Measurements from ENCODE around the gene KLHL30. TPM values are rescaled to one million over a fixed set of nuclear protein-coding genes. Genes with fewer than 3 reads are reported as not detected.

KLHL30 gene
- total and polyA plus RNA-seq, 2 donors (not counting 1 experiment from before 2014, with no cell fraction given): 1.2 to 1.6 TPM

DNA sequence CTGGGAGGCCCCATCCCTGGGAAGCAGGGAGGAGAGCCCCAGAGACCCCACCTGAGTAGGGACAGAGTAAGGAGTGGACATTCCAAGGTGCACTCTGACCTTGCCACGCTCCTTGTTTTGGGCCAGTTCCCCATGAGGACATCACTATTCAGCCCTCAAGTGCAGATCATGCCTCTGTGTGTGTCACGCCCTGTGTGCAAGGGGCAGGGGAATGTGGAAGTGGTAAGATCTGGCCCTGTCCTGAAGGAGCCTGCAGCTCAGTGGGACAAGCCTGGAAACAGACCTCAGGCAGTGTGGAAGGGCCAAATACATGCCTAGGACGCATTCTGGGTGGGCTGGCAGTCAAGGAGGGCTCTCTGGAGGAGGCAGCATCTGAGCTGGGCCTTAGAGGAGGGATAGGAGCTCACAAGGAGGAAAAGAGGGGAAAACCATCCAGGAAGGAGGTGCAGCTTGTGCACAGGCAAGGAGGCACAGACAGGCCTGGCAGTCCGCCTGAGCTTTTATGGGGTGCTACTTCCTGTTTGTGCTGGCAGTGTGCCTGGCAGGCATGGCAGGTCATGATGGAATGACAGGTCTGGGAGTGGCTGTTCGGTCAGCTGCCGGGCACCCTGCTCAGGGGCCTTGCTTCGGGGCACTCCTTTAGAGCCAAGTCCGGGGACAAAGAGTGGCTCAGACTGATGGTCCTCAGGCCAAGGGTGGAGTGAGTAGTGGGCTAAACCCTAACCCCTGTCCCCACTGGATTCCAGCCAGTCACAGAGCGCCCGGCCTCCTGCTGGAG, 3.3 kb downstream of the KLHL30 start:
- no peak for TF ChIP-seq EZH2 (IDR thresholded peaks at IDR 0.05; ENCODE audit: low read length, missing control alignments)
- TF ChIP-seq, protein P1, sequence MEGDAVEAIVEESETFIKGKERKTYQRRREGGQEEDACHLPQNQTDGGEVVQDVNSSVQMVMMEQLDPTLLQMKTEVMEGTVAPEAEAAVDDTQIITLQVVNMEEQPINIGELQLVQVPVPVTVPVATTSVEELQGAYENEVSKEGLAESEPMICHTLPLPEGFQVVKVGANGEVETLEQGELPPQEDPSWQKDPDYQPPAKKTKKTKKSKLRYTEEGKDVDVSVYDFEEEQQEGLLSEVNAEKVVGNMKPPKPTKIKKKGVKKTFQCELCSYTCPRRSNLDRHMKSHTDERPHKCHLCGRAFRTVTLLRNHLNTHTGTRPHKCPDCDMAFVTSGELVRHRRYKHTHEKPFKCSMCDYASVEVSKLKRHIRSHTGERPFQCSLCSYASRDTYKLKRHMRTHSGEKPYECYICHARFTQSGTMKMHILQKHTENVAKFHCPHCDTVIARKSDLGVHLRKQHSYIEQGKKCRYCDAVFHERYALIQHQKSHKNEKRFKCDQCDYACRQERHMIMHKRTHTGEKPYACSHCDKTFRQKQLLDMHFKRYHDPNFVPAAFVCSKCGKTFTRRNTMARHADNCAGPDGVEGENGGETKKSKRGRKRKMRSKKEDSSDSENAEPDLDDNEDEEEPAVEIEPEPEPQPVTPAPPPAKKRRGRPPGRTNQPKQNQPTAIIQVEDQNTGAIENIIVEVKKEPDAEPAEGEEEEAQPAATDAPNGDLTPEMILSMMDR (conservative IDR thresholded peaks at IDR 0.05 in 1 of 2, IDR thresholded peaks at IDR 0.05 in 1 of 2; ENCODE audit: low read depth in 1 of 2, low read length in 2 of 2): no peak
- no peak overlapping the region for H3K9ac ChIP-seq (ENCODE audit: insufficient read depth, low read length)
- H3K4me2 ChIP-seq (ENCODE audit: extremely low read depth, insufficient read depth, low read length): peak overlapping the region; percentile 17

DNA sequence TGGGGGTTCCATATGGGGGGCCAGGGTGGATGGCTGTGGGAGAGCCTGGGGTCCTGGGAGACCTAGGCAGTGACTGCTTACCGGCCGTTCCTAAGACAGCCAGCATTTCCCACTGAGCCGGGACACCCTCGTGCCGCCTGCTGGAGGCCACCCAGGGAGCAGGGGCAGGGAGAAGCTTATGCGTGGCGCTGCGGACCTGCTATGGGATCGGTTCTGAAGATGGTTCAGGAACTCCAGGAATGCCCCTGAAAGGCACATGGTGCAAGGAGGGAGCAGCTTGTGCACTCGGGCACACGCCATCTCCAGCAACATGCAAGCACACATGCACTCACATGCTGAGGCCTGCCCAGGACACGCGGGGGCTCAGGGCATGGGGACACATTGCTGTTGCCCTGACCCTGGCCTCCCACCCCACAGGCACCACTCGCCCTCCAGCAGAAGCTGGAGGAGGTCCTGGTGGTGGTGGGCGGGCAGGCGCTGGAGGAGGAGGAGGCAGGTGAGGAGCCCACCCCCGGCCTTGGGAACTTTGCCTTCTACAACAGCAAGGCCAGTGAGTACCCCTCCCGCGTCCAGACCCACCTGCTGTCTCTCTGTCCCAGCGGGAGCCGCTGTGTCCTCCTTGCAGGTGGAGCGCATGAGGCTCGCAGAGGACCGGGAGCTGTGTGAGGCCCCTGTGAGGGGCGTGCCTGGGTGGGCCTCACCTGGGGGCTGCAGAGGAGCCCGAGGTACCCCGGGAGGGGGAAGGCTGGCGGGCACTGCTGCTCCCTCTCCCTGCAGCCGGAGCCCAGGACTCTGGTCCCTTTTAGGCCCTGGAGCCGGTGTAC, 4.1 kb downstream of the KLHL30 start:
- Histone ChIP-seq H3K4me2 (ENCODE audit: extremely low read depth, insufficient read depth, low read length) (no peak overlapping the region), H4K20me1 (ENCODE audit: control insufficient read depth, extremely low read depth, insufficient read depth, low read length) (no peaks in the 10 kb centered on the region), H3K4me1 (ENCODE audit: control insufficient read depth, extremely low read depth, insufficient read depth, low read length) (peaks cover 18% of the 10 kb centered on the region), H3K27me3 (ENCODE audit: control insufficient read depth, insufficient read depth, low read length) (no peaks in the 10 kb centered on the region), H3K79me2 (ENCODE audit: control insufficient read depth, insufficient read depth, low read length) (no peaks in the 10 kb centered on the region), H3K36me3 (ENCODE audit: control insufficient read depth, insufficient read depth, low read length) (no peaks in the 10 kb centered on the region), H2AFZ (ENCODE audit: low read length) (no peak overlapping the region), H3K4me3 (replicated peaks in 1 of 4; ENCODE audit: control extremely low read depth in 1 of 4, insufficient read depth in 1 of 4, low read depth in 3 of 4, low read length in 4 of 4) (no peak overlapping the region), H3K9me3 (ENCODE audit: control insufficient read depth, insufficient read depth, low read depth, low read length) (no peaks in the 10 kb centered on the region), H3K9ac (ENCODE audit: insufficient read depth, low read length) (no peak overlapping the region), H3K27ac (ENCODE audit: insufficient read depth, low read length) (no peak overlapping the region)
- no peak for TF ChIP-seq EZH2 (IDR thresholded peaks at IDR 0.05; ENCODE audit: low read length, missing control alignments)
- TF ChIP-seq, protein P1 (conservative IDR thresholded peaks at IDR 0.05 in 1 of 2, IDR thresholded peaks at IDR 0.05 in 1 of 2; ENCODE audit: low read depth in 1 of 2, low read length in 2 of 2): no peak
- no peak for DNase-seq (ENCODE audit: low read depth in 2 of 2)

More for the DNA sequence above, 3.3 kb downstream of the KLHL30 start:
- Histone ChIP-seq H3K27me3 (ENCODE audit: control insufficient read depth, insufficient read depth, low read length) (no peaks in the 10 kb centered on the region), H3K4me1 (ENCODE audit: control insufficient read depth, extremely low read depth, insufficient read depth, low read length) (peaks cover 20% of the 10 kb centered on the region), H4K20me1 (ENCODE audit: control insufficient read depth, extremely low read depth, insufficient read depth, low read length) (no peaks in the 10 kb centered on the region), H3K36me3 (ENCODE audit: control insufficient read depth, insufficient read depth, low read length) (no peaks in the 10 kb centered on the region), H3K4me3 (replicated peaks in 1 of 4; ENCODE audit: control extremely low read depth in 1 of 4, insufficient read depth in 1 of 4, low read depth in 3 of 4, low read length in 4 of 4) (no peak overlapping the region), H2AFZ (ENCODE audit: low read length) (no peak overlapping the region), H3K27ac (ENCODE audit: insufficient read depth, low read length) (no peak overlapping the region), H3K9me3 (ENCODE audit: control insufficient read depth, insufficient read depth, low read depth, low read length) (no peaks in the 10 kb centered on the region), H3K79me2 (ENCODE audit: control insufficient read depth, insufficient read depth, low read length) (no peaks in the 10 kb centered on the region)
- no peak for DNase-seq (ENCODE audit: low read depth in 2 of 2)

DNA sequence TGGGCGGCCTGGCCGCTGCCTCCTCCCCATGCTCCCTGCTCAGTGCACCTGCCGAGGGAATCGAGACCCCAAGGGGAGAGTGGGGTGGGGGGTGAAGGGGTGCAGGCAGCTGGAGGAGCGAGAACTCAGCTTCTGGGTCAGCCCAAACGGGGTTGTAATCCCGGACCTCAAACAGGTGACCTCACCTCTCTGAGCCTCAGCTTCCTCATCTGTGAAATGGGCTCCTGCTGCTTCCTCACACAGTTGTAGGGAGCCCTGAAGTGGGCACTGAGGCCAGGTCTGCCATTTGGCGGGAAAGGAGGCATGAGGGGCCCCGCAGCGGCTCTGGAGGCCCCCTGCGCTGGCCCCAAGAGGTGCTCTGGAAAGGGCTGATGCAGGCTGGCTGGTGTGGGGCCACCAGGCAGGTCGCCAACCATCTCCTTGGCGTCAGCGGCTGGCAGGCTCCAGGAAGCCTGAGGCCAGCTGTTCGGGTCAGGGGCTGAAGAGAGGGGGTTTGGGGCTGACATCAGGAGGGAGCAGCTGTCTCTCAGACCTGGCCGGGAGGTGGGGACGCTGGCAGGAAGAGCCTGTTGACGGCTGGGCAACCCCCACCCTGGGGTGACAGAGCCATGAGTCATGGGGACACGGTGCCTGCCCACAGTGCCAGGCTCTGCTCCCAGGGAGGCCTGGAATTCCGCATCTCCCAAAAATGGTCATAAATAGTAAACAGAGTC, 4.9 kb downstream of the KLHL30 start:
- Histone ChIP-seq H3K4me1 (ENCODE audit: control insufficient read depth, extremely low read depth, insufficient read depth, low read length) (peaks cover 13% of the 10 kb centered on the region), H3K27ac (ENCODE audit: insufficient read depth, low read length) (no peak overlapping the region), H3K9me3 (ENCODE audit: control insufficient read depth, insufficient read depth, low read depth, low read length) (no peaks in the 10 kb centered on the region), H3K27me3 (ENCODE audit: control insufficient read depth, insufficient read depth, low read length) (no peaks in the 10 kb centered on the region), H3K4me2 (ENCODE audit: extremely low read depth, insufficient read depth, low read length) (no peak overlapping the region), H3K9ac (ENCODE audit: insufficient read depth, low read length) (no peak overlapping the region), H3K4me3 (replicated peaks in 1 of 4; ENCODE audit: control extremely low read depth in 1 of 4, insufficient read depth in 1 of 4, low read depth in 3 of 4, low read length in 4 of 4) (no peak overlapping the region), H4K20me1 (ENCODE audit: control insufficient read depth, extremely low read depth, insufficient read depth, low read length) (no peaks in the 10 kb centered on the region), H2AFZ (ENCODE audit: low read length) (no peak overlapping the region), H3K36me3 (ENCODE audit: control insufficient read depth, insufficient read depth, low read length) (no peaks in the 10 kb centered on the region), H3K79me2 (ENCODE audit: control insufficient read depth, insufficient read depth, low read length) (no peaks in the 10 kb centered on the region)
- TF ChIP-seq, protein P1 (conservative IDR thresholded peaks at IDR 0.05 in 1 of 2, IDR thresholded peaks at IDR 0.05 in 1 of 2; ENCODE audit: low read depth in 1 of 2, low read length in 2 of 2): no peak
- TF ChIP-seq EZH2 (IDR thresholded peaks at IDR 0.05; ENCODE audit: low read length, missing control alignments): no peak
- peak; percentile 28 to 35 for DNase-seq (ENCODE audit: low read depth in 2 of 2)
